Sigmoid colon (tissue), 7 donors: ENCODE data around the gene SMCR8. TPM values are rescaled to one million over a fixed set of nuclear protein-coding genes. Genes with fewer than 3 reads are reported as not detected.

ENCODE experiments used
- DNase-seq: peaks from one replicate; pipeline ENCODE4 v3.0.0-alpha.2; 2019
- H3K27ac ChIP-seq, 4 donors: fragments of 200-600 bp; sonication (generic); one replicate each; pipeline ENCODE4 v1.5.1; 2016 to 2019; ENCODE audit warnings: mild to moderate bottlenecking in 1 of 4
- H3K27me3 ChIP-seq, 3 donors: fragments of 200-600 bp; sonication (generic); one replicate each; pipeline ENCODE4 v1.5.1; 2019; ENCODE audit warnings: mild to moderate bottlenecking in 1 of 3
- H3K36me3 ChIP-seq, 4 donors: fragments of 200-600 bp; sonication (generic); one replicate each; pipeline ENCODE4 v1.5.1; 2016 to 2019
- H3K4me1 ChIP-seq, 4 donors: fragments of 200-600 bp; sonication (generic); one replicate each; pipeline ENCODE4 v1.5.1; 2017 to 2019
- H3K4me3 ChIP-seq, 4 donors: fragments of 200-600 bp; sonication (generic); one replicate each; pipeline ENCODE4 v1.5.1; 2017 to 2019; ENCODE audit warnings: mild to moderate bottlenecking in 2 of 4, moderate library complexity in 1 of 4
- H3K9me3 ChIP-seq, 4 donors: fragments of 200-600 bp in 3 of 4; sonication (generic) in 3 of 4; one replicate each; pipeline versions ENCODE4 v1.5.1 to v1.6.1; 2013 to 2019
- EP300 ChIP-seq, 4 donors: sonication (generic); formaldehyde crosslinking; IDR thresholded peaks; one replicate each; pipeline ENCODE4 v1.6.1; 2017; ENCODE audit warnings: antibody characterized with exemption in 4 of 4
- POLR2A ChIP-seq, 2 donors: fragments of 450-650 bp; IDR thresholded peaks; one replicate each; pipeline ENCODE4 v1.6.1; 2016; ENCODE audit warnings: antibody characterized with exemption in 2 of 2, mild to moderate bottlenecking in 2 of 2, moderate library complexity in 2 of 2
- POLR2AphosphoS5 ChIP-seq, 4 donors: sonication (generic); formaldehyde crosslinking; IDR thresholded peaks; one replicate each; pipeline ENCODE4 v1.6.1; 2017; ENCODE audit warnings: antibody characterized with exemption in 4 of 4
- WGBS, 2 donors: extraction: QIAGEN DNeasy Blood & Tissue Kit; methylation state at CpG; one replicate each; pipeline ENCODE4 v1.1.7; 2013; 5-methylcytosine and 5-hydroxymethylcytosine counted together
- intact Hi-C: fragments of 100-400 bp; cut with DNase I; formaldehyde crosslinking; loops from one replicate; pipeline ENCODE4 v1.15.1; 2023
- polyA plus RNA-seq, 3 donors: library from polyadenylated mRNA; stranded (reverse); fragments of 200-250 nt; gene quantifications; one replicate each; pipeline ENCODE4 v1.2.3, GENCODE V29; 2013
- total RNA-seq, 4 donors: library from RNA; depleted of rRNA; stranded (reverse); fragments of >200 nt; gene quantifications; one replicate each; pipeline ENCODE4 v1.1.0, GENCODE V29; 2016
- TF ChIP-seq, protein P1 (sequence below), 4 experiments: fragments of 450-650 bp in 3 of 4; fragments of 200-600 bp in 1 of 4; IDR thresholded peaks; one replicate each; pipeline ENCODE4 v1.5.1; 2016 to 2019; ENCODE audit warnings: antibody characterized with exemption in 4 of 4, mild to moderate bottlenecking in 3 of 4, moderate library complexity in 2 of 4
- donor health status: healthy with polysubstance abuse.
- donor health status: Bipolar disorder and iron deficiency.
- donor health status: healthy.

The SMCR8 gene
- total and polyA plus RNA-seq, 7 donors = 4.2 to 16.6 (median 10.5) TPM

DNA sequence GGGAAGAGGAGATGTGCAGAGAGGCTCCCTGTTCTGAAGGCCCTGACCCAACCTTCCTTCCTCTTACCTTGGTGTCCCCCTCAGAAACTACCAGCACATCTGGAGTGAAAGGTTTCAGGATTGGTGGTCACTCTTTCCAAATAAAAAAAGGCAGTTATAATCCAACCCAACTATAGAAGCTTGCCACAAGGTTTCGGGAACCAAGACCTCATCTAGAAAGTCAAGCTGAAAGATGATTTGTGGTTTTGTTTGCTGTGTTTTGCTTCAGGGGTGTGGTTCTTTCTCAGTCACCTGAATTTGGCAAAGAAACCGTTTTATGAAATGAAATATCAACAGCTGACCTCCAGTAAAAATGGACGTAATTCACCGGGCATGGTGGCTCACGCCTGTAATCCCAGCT lies 28.9 kb downstream of the SMCR8 start:
- DNase-seq = no peak
- Histone ChIP-seq H3K9me3 (no peaks in the 10 kb centered on the region), H3K4me3 (no peak overlapping the region), H3K36me3 (peaks cover 6 to 84% (median 36%) of the 10 kb centered on the region in 4 donors), H3K4me1 (no peaks in the 10 kb centered on the region), H3K27me3 (no peaks in the 10 kb centered on the region), H3K27ac (no peak overlapping the region)
- intact Hi-C loops = no loop called here
- TF ChIP-seq POLR2AphosphoS5 (IDR thresholded peaks at IDR 0.05) (no peak), EP300 (IDR thresholded peaks at IDR 0.05) (no peak)
- WGBS, 2 donors = 72 to 78% methylated on average over 5 of the region's 5 CpGs

DNA sequence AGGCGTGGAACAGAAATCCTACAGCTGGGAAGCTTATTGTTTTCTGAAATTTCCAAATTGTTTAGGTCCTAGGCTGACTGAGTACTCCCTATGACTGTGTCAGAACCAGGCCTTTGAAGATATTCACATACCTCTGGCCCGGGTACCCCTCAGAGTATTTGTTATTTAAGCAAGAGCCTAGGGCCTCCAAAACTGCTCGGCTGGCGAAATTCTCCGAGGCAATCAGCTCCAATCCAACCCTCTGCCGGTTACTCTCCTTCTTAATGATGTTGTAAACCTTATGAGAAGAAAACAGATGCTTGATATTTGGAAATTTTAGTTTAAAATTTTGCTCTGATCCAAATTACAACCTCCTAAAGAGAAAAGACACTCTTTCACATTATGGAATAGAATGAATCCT lies 38.4 kb downstream of the SMCR8 start:
- Histone ChIP-seq H3K9me3 (no peaks in the 10 kb centered on the region), H3K4me3 (no peak overlapping the region), H3K36me3 (peaks cover 0 to 69% (median 6%) of the 10 kb centered on the region in 4 donors), H3K4me1 (no peaks in the 10 kb centered on the region), H3K27ac (no peak overlapping the region), H3K27me3 (no peaks in the 10 kb centered on the region)
- 92 to 94% methylated on average over 6 of the region's 6 CpGs for WGBS, 2 donors
- intact Hi-C loops = no loop called here
- DNase-seq = no peak
- TF ChIP-seq, protein P1, sequence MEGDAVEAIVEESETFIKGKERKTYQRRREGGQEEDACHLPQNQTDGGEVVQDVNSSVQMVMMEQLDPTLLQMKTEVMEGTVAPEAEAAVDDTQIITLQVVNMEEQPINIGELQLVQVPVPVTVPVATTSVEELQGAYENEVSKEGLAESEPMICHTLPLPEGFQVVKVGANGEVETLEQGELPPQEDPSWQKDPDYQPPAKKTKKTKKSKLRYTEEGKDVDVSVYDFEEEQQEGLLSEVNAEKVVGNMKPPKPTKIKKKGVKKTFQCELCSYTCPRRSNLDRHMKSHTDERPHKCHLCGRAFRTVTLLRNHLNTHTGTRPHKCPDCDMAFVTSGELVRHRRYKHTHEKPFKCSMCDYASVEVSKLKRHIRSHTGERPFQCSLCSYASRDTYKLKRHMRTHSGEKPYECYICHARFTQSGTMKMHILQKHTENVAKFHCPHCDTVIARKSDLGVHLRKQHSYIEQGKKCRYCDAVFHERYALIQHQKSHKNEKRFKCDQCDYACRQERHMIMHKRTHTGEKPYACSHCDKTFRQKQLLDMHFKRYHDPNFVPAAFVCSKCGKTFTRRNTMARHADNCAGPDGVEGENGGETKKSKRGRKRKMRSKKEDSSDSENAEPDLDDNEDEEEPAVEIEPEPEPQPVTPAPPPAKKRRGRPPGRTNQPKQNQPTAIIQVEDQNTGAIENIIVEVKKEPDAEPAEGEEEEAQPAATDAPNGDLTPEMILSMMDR (IDR thresholded peaks at IDR 0.05) = no peak
- TF ChIP-seq POLR2AphosphoS5 (IDR thresholded peaks at IDR 0.05) (no peak), EP300 (IDR thresholded peaks at IDR 0.05) (no peak), POLR2A (IDR thresholded peaks at IDR 0.05) (no peak)

DNA sequence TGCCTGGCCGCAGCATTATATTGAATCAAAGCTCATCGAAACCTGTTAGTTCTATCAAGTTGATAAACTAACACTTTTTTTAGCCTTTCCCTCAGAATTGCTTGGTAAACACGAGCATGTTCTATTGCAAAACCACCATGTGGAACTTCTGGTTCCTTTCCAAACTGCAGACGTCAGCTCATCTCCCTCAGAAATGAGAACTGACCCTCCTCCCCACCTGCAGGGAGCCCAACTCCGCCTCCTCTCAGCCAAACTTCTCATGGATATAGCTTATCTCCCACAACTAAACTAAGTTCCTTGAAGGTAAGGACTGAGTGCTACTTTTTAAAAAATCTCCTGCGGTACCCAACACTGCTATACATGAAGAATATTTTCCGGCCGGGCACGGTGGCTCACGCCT lies 41.5 kb downstream of the SMCR8 start:
- DNase-seq = peak; percentile 81
- TF ChIP-seq POLR2A (IDR thresholded peaks at IDR 0.05) = no peak
- no peak for TF ChIP-seq EP300 (IDR thresholded peaks at IDR 0.05)
- peak in 2 of 4 donors; percentile 15 to 39 for TF ChIP-seq POLR2AphosphoS5 (IDR thresholded peaks at IDR 0.05)
- Histone ChIP-seq H3K27me3 (no peaks in the 10 kb centered on the region), H3K36me3 (peaks cover 0 to 58% (median 4%) of the 10 kb centered on the region in 4 donors), H3K27ac (peak overlapping the region; percentile 31 to 57 (median 51)), H3K9me3 (no peaks in the 10 kb centered on the region), H3K4me1 (no peaks in the 10 kb centered on the region), H3K4me3 (no peak overlapping the region)
- WGBS, 2 donors = 89 to 90% methylated on average over 10 of the region's 10 CpGs
- intact Hi-C loops = no loop called here

DNA sequence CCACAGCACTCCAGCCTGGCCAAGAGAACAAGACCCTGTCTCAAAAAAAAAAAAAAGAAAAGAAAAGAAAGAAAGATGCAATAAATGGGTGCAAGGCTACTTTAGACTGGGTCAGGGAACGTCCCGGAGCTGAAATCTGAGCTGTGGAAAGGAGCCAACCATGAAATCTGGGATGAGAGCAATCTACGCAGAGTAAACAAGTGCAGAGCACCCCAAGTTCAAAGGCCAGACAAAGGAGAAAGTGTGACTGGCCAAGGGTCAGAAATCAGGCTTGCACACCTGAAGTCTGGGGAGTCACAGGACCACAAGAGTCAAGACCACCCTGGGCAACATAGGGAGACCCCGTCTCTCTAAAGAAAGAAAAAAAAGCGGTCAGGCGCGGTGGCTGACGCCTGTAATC lies 45.4 kb downstream of the SMCR8 start:
- Histone ChIP-seq H3K4me3 (no peak overlapping the region), H3K27me3 (no peaks in the 10 kb centered on the region), H3K36me3 (peaks cover 0 to 25% (median 0%) of the 10 kb centered on the region in 4 donors), H3K9me3 (no peaks in the 10 kb centered on the region), H3K27ac (no peak overlapping the region), H3K4me1 (peaks cover 0 to 18% (median 9%) of the 10 kb centered on the region in 4 donors)
- intact Hi-C loops = no loop called here
- WGBS, 2 donors = 83 to 86% methylated on average over 8 of the region's 8 CpGs
- DNase-seq = no peak
- no peak for TF ChIP-seq POLR2A (IDR thresholded peaks at IDR 0.05)
- no peak for TF ChIP-seq POLR2AphosphoS5 (IDR thresholded peaks at IDR 0.05)
- TF ChIP-seq EP300 (IDR thresholded peaks at IDR 0.05) = no peak
- TF ChIP-seq, protein P1 (IDR thresholded peaks at IDR 0.05) = no peak

DNA sequence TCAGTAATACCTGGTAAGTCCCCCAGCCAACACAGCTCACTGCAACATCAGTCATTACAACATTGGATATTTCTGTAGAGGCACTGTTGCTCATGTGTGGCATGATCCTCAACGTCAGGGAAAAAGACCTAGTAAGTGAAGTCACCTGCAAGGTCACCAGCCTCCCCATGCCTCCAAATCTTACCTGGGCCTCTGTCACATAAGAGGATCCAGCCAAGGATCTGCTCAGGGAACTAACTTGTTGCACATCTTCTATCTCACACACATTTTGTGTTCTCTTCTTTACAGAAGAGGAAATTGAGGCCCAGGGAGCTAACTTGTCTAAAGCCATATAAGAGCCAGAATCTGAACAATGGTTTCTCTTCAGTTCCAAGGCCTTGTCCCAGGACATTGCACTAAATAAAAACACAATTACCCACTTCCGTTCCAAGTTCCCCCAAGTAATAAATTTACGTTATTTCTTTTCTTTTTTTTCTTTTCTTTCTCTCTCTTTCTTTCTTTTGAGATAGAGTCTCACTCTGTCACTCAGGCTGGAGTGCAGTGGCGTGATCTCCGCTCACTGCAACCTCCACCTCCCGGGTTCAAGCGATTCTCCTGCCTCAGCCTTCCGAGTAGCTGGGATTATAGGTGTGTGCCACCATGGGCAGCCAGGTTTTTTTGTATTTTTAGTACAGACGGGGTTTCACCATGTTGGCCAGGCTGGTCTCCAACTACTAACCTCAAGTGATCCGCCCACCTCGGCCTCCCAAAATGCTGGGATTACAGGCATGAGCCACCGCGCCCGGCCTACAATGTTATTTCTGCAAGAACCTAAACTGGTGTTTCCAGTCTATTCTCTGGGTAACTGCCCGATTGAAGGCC lies 47.0 kb downstream of the SMCR8 start:
- WGBS, 2 donors = 20 to 60% methylated on average over 15 of the region's 15 CpGs
- intact Hi-C loops = no loop called here
- Histone ChIP-seq H3K27ac (peak overlapping the region; percentile 74 to 85 (median 80)), H3K4me3 (peak overlapping the region in 3 of 4 donors; percentile 86 to 96 (median 95)), H3K4me1 (peaks cover 0 to 18% (median 9%) of the 10 kb centered on the region in 4 donors), H3K27me3 (no peaks in the 10 kb centered on the region), H3K36me3 (peaks cover 0 to 22% (median 0%) of the 10 kb centered on the region in 4 donors), H3K9me3 (no peaks in the 10 kb centered on the region)
- DNase-seq = no peak
- TF ChIP-seq, protein P1 (IDR thresholded peaks at IDR 0.05) = no peak
